Measurements from ENCODE around the gene PCDH18. TPM values are rescaled to one million over a fixed set of nuclear protein-coding genes. Genes with fewer than 3 reads are reported as not detected.

PCDH18 gene
- total RNA-seq, 1 donor = 191 TPM

GRCh38 chr4:137470806-137471205 is 61.5 kb downstream of the PCDH18 start:
- H4K20me1 ChIP-seq (ENCODE audit: insufficient read depth, low read length) = no peaks in the 10 kb centered on the region
- H3K4me3 ChIP-seq (ENCODE audit: insufficient read depth, low read length) = no peak overlapping the region
- H3K79me2 ChIP-seq (ENCODE audit: insufficient read depth, low read length) = no peaks in the 10 kb centered on the region
- H3K36me3 ChIP-seq (ENCODE audit: insufficient read depth, low read length) = no peaks in the 10 kb centered on the region
- no peaks in the 10 kb centered on the region for H3K27me3 ChIP-seq (ENCODE audit: insufficient read depth, low read length)
- H3K9me3 ChIP-seq (ENCODE audit: low read depth, low read length) = no peaks in the 10 kb centered on the region
- no peak overlapping the region for H2AFZ ChIP-seq (ENCODE audit: low read length)
- no peak for DNase-seq (ENCODE audit: insufficient read length, low spot score, missing footprints)
- H3K4me2 ChIP-seq (ENCODE audit: insufficient read depth, low read length) = no peak overlapping the region
- TF ChIP-seq CTCF (IDR thresholded peaks at IDR 0.05; ENCODE audit: extremely low read depth, low read depth, low read length) = no peak
- H3K4me1 ChIP-seq (ENCODE audit: insufficient read depth, low read length) = peaks cover 6% of the 10 kb centered on the region
- no peak overlapping the region for H3K27ac ChIP-seq (ENCODE audit: low read depth, low read length)

Data from osteoblast (primary cell).